ENCODE results near the gene NUMA1.

GRCh38 chr11:71999362-71999761, 81.0 kb downstream of the NUMA1 start:
- TF ChIP-seq CTCF (IDR thresholded peaks at IDR 0.05; ENCODE audit: low read depth, low read length, poor library complexity, severe bottlenecking) (no peak), EZH2phosphoT487 (IDR thresholded peaks at IDR 0.05; ENCODE audit: borderline replicate concordance, low read length) (no peak)

Measured in DOHH2 (cell line).